Panc1 (cell line): Measurements from ENCODE around the gene NTNG1. TPM values are rescaled to one million over a fixed set of nuclear protein-coding genes. Genes with fewer than 3 reads are reported as not detected.

Experiments used
- ATAC-seq: fragments of 200-7000 bp; cut with Tn5 transposase; 2 replicates; pipeline ENCODE4 v1.9.1; 2020; ENCODE audit warnings: mild to moderate bottlenecking, moderate library complexity
- BruUV-seq: library from RNA; stranded (reverse); fragments of 400-500 nt; replicated peaks from 2 replicates; lab custom pipeline; 2021; lab: Mats Ljungman, UMichigan
- CTCF ChIA-PET: fragments of 300-600 bp; sonication (Branson Sonifier 250); formaldehyde crosslinking; loops from one replicate; lab custom pipeline; 2022; ENCODE audit warnings: antibody characterized with exemption; lab: Charles Lee
- POLR2A ChIA-PET: fragments of 300-600 bp; sonication (Branson Sonifier 250); formaldehyde crosslinking; loops from one replicate; lab custom pipeline; 2022; ENCODE audit warnings: antibody characterized with exemption; lab: Charles Lee
- DNase-seq: peaks from one replicate; pipeline ENCODE4 v3.0.0-alpha.2; 2010; ENCODE audit warnings: low read depth, low spot score
- H3K27ac ChIP-seq: 2 replicates; pipeline ENCODE4 v1.5.1; 2011; ENCODE audit warnings: mild to moderate bottlenecking, low read length, inconsistent platforms
- H3K27me3 ChIP-seq: fragments of 200-500 bp; sonication (Bioruptor generic); 2 replicates; pipeline ENCODE4 v1.6.0; 2014; ENCODE audit warnings: low read length, inconsistent platforms; ENCODE audit not compliant: control insufficient read depth, insufficient read depth
- H3K36me3 ChIP-seq: fragments of 200-500 bp; sonication (Bioruptor generic); 2 replicates; pipeline ENCODE4 v1.5.1; 2014; ENCODE audit warnings: inconsistent platforms, mild to moderate bottlenecking, low read length, moderate library complexity; ENCODE audit not compliant: control insufficient read depth, insufficient read depth
- H3K4me1 ChIP-seq: 2 replicates; pipeline ENCODE4 v1.5.1; 2011; ENCODE audit warnings: inconsistent platforms, mild to moderate bottlenecking, low read length, moderate library complexity; ENCODE audit not compliant: control insufficient read depth, insufficient read depth
- H3K4me3 ChIP-seq, 2 experiments: 2 replicates each; pipeline ENCODE4 v1.5.1; 2011 to 2012; ENCODE audit warnings: low read depth in 2 of 2, low read length in 2 of 2, mild to moderate bottlenecking in 2 of 2, inconsistent platforms in 1 of 2, moderate library complexity in 1 of 2
- H3K9me3 ChIP-seq: fragments of 200-500 bp; sonication (Bioruptor generic); 2 replicates; pipeline ENCODE4 v1.5.1; 2014; ENCODE audit warnings: low read depth, mild to moderate bottlenecking, inconsistent platforms, low read length, moderate library complexity; ENCODE audit not compliant: control insufficient read depth, insufficient read depth
- CTCF ChIP-seq: fragments of 450-650 bp; IDR thresholded peaks from 2 replicates; pipeline ENCODE4 v1.5.1; 2017; ENCODE audit warnings: mild to moderate bottlenecking
- POLR2AphosphoS5 ChIP-seq: IDR thresholded peaks from 2 replicates; pipeline ENCODE4 v1.6.1; 2012; ENCODE audit warnings: mild to moderate bottlenecking, low read depth, low read length, moderate library complexity
- REST ChIP-seq, 2 experiments: IDR thresholded peaks; 2 replicates each; pipeline ENCODE4 v1.6.1; 2011 to 2012; ENCODE audit warnings: low read depth in 2 of 2, control low read depth in 1 of 2, low read length in 1 of 2, mild to moderate bottlenecking in 1 of 2, moderate library complexity in 1 of 2; ENCODE audit not compliant: insufficient read depth in 1 of 2
- SIN3A ChIP-seq: IDR thresholded peaks from 2 replicates; pipeline ENCODE4 v1.6.1; 2012; ENCODE audit warnings: low read depth, mild to moderate bottlenecking, low read length, moderate library complexity, borderline replicate concordance; ENCODE audit not compliant: insufficient read depth
- TCF7L2 ChIP-seq: IDR thresholded peaks from 2 replicates; pipeline ENCODE4 v1.6.1; 2011; ENCODE audit warnings: mild to moderate bottlenecking, low read depth, low read length, inconsistent platforms
- in situ Hi-C: cut with HindIII; loops from 2 replicates; pipeline ENCODE4 v1.10.0; 2016; ENCODE audit warnings: low sequenced_read_pairs, low pct_unique_long_range_greater_than_20kb
- intact Hi-C: fragments of 100-400 bp; cut with micrococcal nuclease; formaldehyde crosslinking; loops from one replicate; pipeline ENCODE4 v1.10.0; 2022; ENCODE audit not compliant: unreplicated experiment
- total RNA-seq: library from RNA; stranded (reverse); gene quantifications from one replicate; pipeline ENCODE4 v1.2.1, GENCODE V29; 2021; ENCODE audit not compliant: unreplicated experiment

The NTNG1 gene
- total RNA-seq, 1 experiment from 2014 or later, result 0.13 TPM

GRCh38 chr1:107344268-107344760 lies 203.5 kb downstream of the NTNG1 start:
- ChIA-PET CTCF (no interaction called here), POLR2A (no interaction called here)
- ATAC-seq, result no peak
- H3K27ac ChIP-seq, result no peak overlapping the region
- H3K4me1 ChIP-seq, result no peaks in the 10 kb centered on the region
- in situ Hi-C loops (no loop called here), intact Hi-C loops (loop anchor here (10.0 kb wide), 1 partner anchor 60 kb away; no protein-coding TSS in a partner anchor)
- no peaks in the 10 kb centered on the region for H3K9me3 ChIP-seq
- H3K27me3 ChIP-seq, result no peaks in the 10 kb centered on the region
- no peak overlapping the region for H3K4me3 ChIP-seq
- BruUV-seq, result no TSS peak
- H3K36me3 ChIP-seq, result no peaks in the 10 kb centered on the region
- DNase-seq, result no peak
- TF ChIP-seq REST (IDR thresholded peaks at IDR 0.05; ENCODE audit: insufficient read depth in 1 of 2, low read depth in 2 of 2, low read length in 1 of 2), result no peak
- no peak for TF ChIP-seq CTCF
- TF ChIP-seq TCF7L2, result no peak
- no peak for TF ChIP-seq SIN3A
- TF ChIP-seq POLR2AphosphoS5, result no peak

GRCh38 chr1:107344836-107345235 lies 204.0 kb downstream of the NTNG1 start:
- ATAC-seq, result no peak
- Histone ChIP-seq H3K9me3 (no peaks in the 10 kb centered on the region), H3K27me3 (no peaks in the 10 kb centered on the region), H3K36me3 (no peaks in the 10 kb centered on the region; the same call in 1 of the 2 replicates), H3K4me1 (no peaks in the 10 kb centered on the region), H3K4me3 (no peak overlapping the region), H3K27ac (no peak overlapping the region)
- POLR2A ChIA-PET, result no interaction called here
- no TSS peak for BruUV-seq
- in situ Hi-C loops (no loop called here), intact Hi-C loops (loop anchor here (10.0 kb wide), 1 partner anchor 60 kb away; no protein-coding TSS in a partner anchor)
- CTCF ChIA-PET, result no interaction called here
- no peak for TF ChIP-seq SIN3A
- TF ChIP-seq TCF7L2, result no peak
- no peak for TF ChIP-seq CTCF
- TF ChIP-seq POLR2AphosphoS5, result no peak
- no peak for TF ChIP-seq REST (IDR thresholded peaks at IDR 0.05; ENCODE audit: insufficient read depth in 1 of 2, low read depth in 2 of 2, low read length in 1 of 2)
- no peak for DNase-seq
